Stimulated activated CD8-positive, alpha-beta memory T cell treated with anti-CD3 and anti-CD28 coated beads, Interleukin-4, amount 100 ng/mL, for 24 hours (primary cell): ENCODE results near the gene ADK.
"Not testable (repeated sequence)": the region's sequence is repeated elsewhere in the genome, so short reads cannot be mapped to it uniquely, and the experiment has no call there.

Experiments
- DNase-seq: peaks from one replicate; pipeline ENCODE4 v3.0.0-alpha.2; 2020; ENCODE audit warnings: low read depth

The ADK gene

GRCh38 chr10:74150990-74151878, at the start of gene ADK:
ADK (plus strand) TSS chr10:74151221; CDS start chr10:74151279, 58 bp downstream.
- peak; percentile 100 for DNase-seq

- no peak for DNase-seq
Measured at GRCh38 chr10:74103560-74104258, 47.3 kb upstream of the ADK start.

GRCh38 chr10:74104480-74104879, 46.5 kb upstream of the ADK start:
- no peak for DNase-seq

- no peak for DNase-seq
Measured at GRCh38 chr10:74104996-74105395, 46.0 kb upstream of the ADK start.

- DNase-seq, result no peak
Measured at GRCh38 chr10:74107391-74107790, 43.6 kb upstream of the ADK start.

GRCh38 chr10:74109452-74109851, 41.6 kb upstream of the ADK start:
- no peak for DNase-seq

GRCh38 chr10:74110120-74110519, 40.9 kb upstream of the ADK start:
- no peak for DNase-seq

GRCh38 chr10:74111799-74112198, 39.2 kb upstream of the ADK start:
- no peak for DNase-seq

GRCh38 chr10:74113546-74113945, 37.5 kb upstream of the ADK start:
- no peak for DNase-seq

- DNase-seq, result no peak
Measured at GRCh38 chr10:74114041-74114448, 37.0 kb upstream of the ADK start.

GRCh38 chr10:74117738-74118137, 33.3 kb upstream of the ADK start:
- DNase-seq, result no peak

GRCh38 chr10:74118804-74119203, 32.2 kb upstream of the ADK start:
- DNase-seq, result no peak

GRCh38 chr10:74120911-74121310, 30.1 kb upstream of the ADK start:
- DNase-seq, result no peak

GRCh38 chr10:74121368-74121767, 29.7 kb upstream of the ADK start:
- DNase-seq, result no peak

- DNase-seq, result no peak
Measured at GRCh38 chr10:74122060-74122459, 29.0 kb upstream of the ADK start.

- no peak for DNase-seq
Measured at GRCh38 chr10:74123081-74123480, 27.9 kb upstream of the ADK start.

GRCh38 chr10:74133923-74134820, 16.8 kb upstream of the ADK start:
- no peak for DNase-seq

GRCh38 chr10:74135452-74135851, 15.6 kb upstream of the ADK start:
- no peak for DNase-seq

GRCh38 chr10:74137992-74138391, 13.0 kb upstream of the ADK start:
- DNase-seq, result no peak

- DNase-seq, result not testable (repeated sequence)
Measured at GRCh38 chr10:74138596-74138995, 12.4 kb upstream of the ADK start.

- DNase-seq, result no peak
Measured at GRCh38 chr10:74139981-74140380, 11.0 kb upstream of the ADK start.

GRCh38 chr10:74140553-74140952, 10.5 kb upstream of the ADK start:
- no peak for DNase-seq
